Right lobe of liver (tissue), 4 donors: Measurements from ENCODE around the gene XRN2.

Experiments
- CTCF ChIP-seq, 4 donors: fragments of 200-600 bp in 3 of 4; fragments of 450-650 bp in 1 of 4; IDR thresholded peaks; one replicate each; pipeline versions ENCODE4 v1.5.1 to v1.8.0; 2016 to 2022; ENCODE audit warnings: antibody characterized with exemption in 4 of 4, mild to moderate bottlenecking in 2 of 4
- POLR2A ChIP-seq: fragments of 450-650 bp; IDR thresholded peaks from one replicate; pipeline ENCODE4 v1.6.1; 2017; ENCODE audit warnings: antibody characterized with exemption, mild to moderate bottlenecking
- donor health status: DM: no; HTN: no; CAD: no.
- donor health status: DM: no; HTN: no; CAD: no.
- donor health status: DM: no; HTN: yes; CAD: no.

DNA sequence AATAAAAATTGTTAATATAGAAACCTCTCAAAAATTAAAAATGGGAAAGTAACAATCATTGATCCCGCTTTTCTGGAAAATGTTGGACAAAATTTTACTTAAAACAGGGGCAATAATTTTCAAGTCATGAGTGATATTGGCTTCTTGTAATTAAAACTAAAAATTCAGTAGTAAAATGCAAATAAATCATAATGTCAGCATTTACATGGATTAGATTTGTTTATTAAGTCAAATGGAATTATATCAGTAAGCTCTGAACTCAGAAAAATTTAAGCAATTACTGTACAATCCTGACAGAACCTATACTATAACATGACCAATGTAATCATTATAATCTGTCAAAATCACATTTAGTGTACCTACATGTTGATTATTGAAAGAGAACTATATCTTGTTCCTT is 134.1 kb downstream of the XRN2 start:
- TF ChIP-seq CTCF (IDR thresholded peaks at IDR 0.05) (no peak), POLR2A (no peak)
